Measurements from ENCODE around the gene NUBP2.

GRCh38 chr16:1766231-1766630 lies 16.5 kb upstream of the NUBP2 start:
- TF ChIP-seq POLR2A (IDR thresholded peaks at IDR 0.05), result no peak
- no peak for TF ChIP-seq CTCF (IDR thresholded peaks at IDR 0.05)
- TF ChIP-seq POLR2AphosphoS5 (IDR thresholded peaks at IDR 0.05), result no peak

Data from breast epithelium (tissue), 3 donors.